H1 (cell line): ENCODE measurements around the gene RSU1. TPM values are rescaled to one million over a fixed set of nuclear protein-coding genes. Genes with fewer than 3 reads are reported as not detected.

Experiments used
- CTCF ChIA-PET: fragments of 300-600 bp; sonication (Branson Sonifier 250); formaldehyde crosslinking; loops from one replicate; lab custom pipeline; 2021; ENCODE audit not compliant: partially characterized antibody; lab: Charles Lee
- POLR2A ChIA-PET: fragments of 300-600 bp; sonication (Branson Sonifier 250); formaldehyde crosslinking; loops from one replicate; lab custom pipeline; 2021; ENCODE audit warnings: inconsistent platforms; ENCODE audit not compliant: partially characterized antibody; lab: Charles Lee
- DNase-seq, 2 experiments: peaks; one replicate each; pipeline versions ENCODE4 v3.0.0 to v3.0.0-alpha.2; 2010 to 2022; ENCODE audit warnings: low spot score in 2 of 2, low read depth in 1 of 2, mixed read lengths in 1 of 2
- FAIRE-seq: peaks from 2 replicates; lab custom pipeline; 2011; peaks lifted over from hg19 to GRCh38; lab: Jason Lieb, UNC
- H2AFZ ChIP-seq: 2 replicates; pipeline ENCODE4 v1.8.1; 2012; ENCODE audit warnings: low read length, inconsistent platforms
- H2AK5ac ChIP-seq: 2 replicates; pipeline ENCODE4 v1.6.1; 2013; ENCODE audit warnings: low read depth, low read length
- H2BK120ac ChIP-seq: replicated peaks from 2 replicates; pipeline ENCODE3; 2013; ENCODE audit warnings: low read depth, low read length, inconsistent platforms
- H2BK12ac ChIP-seq: 2 replicates; pipeline ENCODE4 v1.6.1; 2013; ENCODE audit warnings: low read depth, low read length
- H2BK15ac ChIP-seq: 2 replicates; pipeline ENCODE4 v1.6.1; 2013; ENCODE audit warnings: low read length
- H2BK20ac ChIP-seq: 2 replicates; pipeline ENCODE4 v1.6.1; 2013; ENCODE audit warnings: low read length
- H2BK5ac ChIP-seq: 2 replicates; pipeline ENCODE4 v1.6.1; 2013; ENCODE audit warnings: low read depth, low read length
- H3K14ac ChIP-seq: 2 replicates; pipeline ENCODE4 v1.6.1; 2013; ENCODE audit warnings: inconsistent platforms; ENCODE audit not compliant: insufficient read length
- H3K18ac ChIP-seq: 2 replicates; pipeline ENCODE4 v1.6.1; 2013; ENCODE audit warnings: low read length; ENCODE audit errors: extremely low read depth
- H3K23ac ChIP-seq: 2 replicates; pipeline ENCODE4 v1.6.1; 2013; ENCODE audit warnings: inconsistent platforms; ENCODE audit not compliant: insufficient read length
- H3K23me2 ChIP-seq: 2 replicates; pipeline ENCODE4 v1.6.1; 2013; ENCODE audit warnings: low read depth, low read length
- H3K27ac ChIP-seq: 2 replicates; pipeline ENCODE4 v1.6.1; 2011; ENCODE audit warnings: low read depth, low read length, inconsistent platforms
- H3K27me3 ChIP-seq, 4 experiments: replicated peaks in 1 of 4; 1 replicate in 1 of 4; 2 replicates in 3 of 4; pipeline versions ENCODE4 v1.6.1 to v1.8.1; 2011 to 2013; ENCODE audit warnings: low read length in 3 of 4, mild to moderate bottlenecking in 3 of 4, inconsistent platforms in 2 of 4, mixed read lengths in 2 of 4, moderate library complexity in 1 of 4; ENCODE audit not compliant: control insufficient read depth in 3 of 4, insufficient read depth in 3 of 4; ENCODE audit errors: extremely low read depth in 1 of 4
- H3K36me3 ChIP-seq, 4 experiments: 2 replicates each; pipeline versions ENCODE4 v1.6.1 to v1.8.1; 2011 to 2013; ENCODE audit warnings: mild to moderate bottlenecking in 4 of 4, low read length in 3 of 4, moderate library complexity in 2 of 4, control low read depth in 1 of 4, inconsistent platforms in 1 of 4; ENCODE audit not compliant: insufficient read depth in 4 of 4, control insufficient read depth in 2 of 4
- H3K4ac ChIP-seq: replicated peaks from 2 replicates; pipeline ENCODE3; 2013; ENCODE audit warnings: low read length, low read depth, mixed read lengths, inconsistent platforms; ENCODE audit not compliant: insufficient read length
- H3K4me1 ChIP-seq, 4 experiments: replicated peaks in 1 of 4; 1 replicate in 1 of 4; 2 replicates in 3 of 4; pipeline versions ENCODE4 v1.6.1 to v1.8.1; 2011 to 2013; ENCODE audit warnings: low read length in 3 of 4, inconsistent platforms in 2 of 4, mixed read lengths in 1 of 4; ENCODE audit not compliant: insufficient read depth in 4 of 4, control insufficient read depth in 3 of 4
- H3K4me2 ChIP-seq, 2 experiments: 2 replicates each; pipeline versions ENCODE4 v1.6.1 to v1.8.1; 2011 to 2013; ENCODE audit warnings: low read depth in 2 of 2, low read length in 2 of 2, control low read depth in 1 of 2, inconsistent platforms in 1 of 2, mild to moderate bottlenecking in 1 of 2; ENCODE audit not compliant: insufficient read depth in 1 of 2
- H3K4me3 ChIP-seq, 4 experiments: fragments of 200-600, 300-600 bp in 1 of 4; sonication (generic), shearing (Covaris generic), sonication (Bioruptor Twin) in 1 of 4; 2 replicates each; pipeline versions ENCODE4 v1.5.1 to v1.8.1; 2011 to 2016; ENCODE audit warnings: low read length in 4 of 4, low read depth in 3 of 4, control low read depth in 2 of 4, inconsistent platforms in 2 of 4, mild to moderate bottlenecking in 2 of 4, mixed read lengths in 1 of 4, moderate library complexity in 1 of 4; ENCODE audit not compliant: insufficient read depth in 2 of 4; ENCODE audit errors: extremely low read depth in 1 of 4
- H3K56ac ChIP-seq: replicated peaks from 2 replicates; pipeline ENCODE3; 2013; ENCODE audit warnings: low read depth, mild to moderate bottlenecking, mixed read lengths, low read length, inconsistent platforms; ENCODE audit not compliant: insufficient read length
- H3K79me1 ChIP-seq: 2 replicates; pipeline ENCODE4 v1.6.1; 2013; ENCODE audit warnings: low read depth, low read length, control low read depth
- H3K79me2 ChIP-seq, 2 experiments: 2 replicates each; pipeline versions ENCODE4 v1.6.1 to v1.8.1; 2012 to 2013; ENCODE audit warnings: low read length in 2 of 2, mild to moderate bottlenecking in 2 of 2, inconsistent platforms in 1 of 2; ENCODE audit not compliant: insufficient read depth in 2 of 2, control insufficient read depth in 1 of 2
- H3K9ac ChIP-seq, 4 experiments: replicated peaks in 1 of 4; 1 replicate in 1 of 4; 2 replicates in 3 of 4; pipeline versions ENCODE4 v1.6.1 to v1.8.1; 2011 to 2013; ENCODE audit warnings: low read depth in 3 of 4, low read length in 3 of 4, control low read depth in 2 of 4, mild to moderate bottlenecking in 2 of 4, moderate library complexity in 2 of 4, inconsistent platforms in 1 of 4; ENCODE audit errors: extremely low read depth in 1 of 4
- H3K9me3 ChIP-seq, 2 experiments: 2 replicates each; pipeline versions ENCODE4 v1.6.1 to v1.8.1; 2012 to 2013; ENCODE audit warnings: mild to moderate bottlenecking in 2 of 2, moderate library complexity in 2 of 2, control low read depth in 1 of 2, inconsistent platforms in 1 of 2, low read depth in 1 of 2, low read length in 1 of 2, mixed read lengths in 1 of 2; ENCODE audit not compliant: insufficient read depth in 2 of 2
- H4K20me1 ChIP-seq, 2 experiments: replicated peaks in 1 of 2; 2 replicates each; pipeline versions ENCODE3 to v1.8.1; 2011 to 2013; ENCODE audit warnings: inconsistent platforms in 2 of 2, low read length in 2 of 2, mild to moderate bottlenecking in 1 of 2; ENCODE audit not compliant: insufficient read depth in 2 of 2, control insufficient read depth in 1 of 2
- H4K5ac ChIP-seq: 2 replicates; pipeline ENCODE4 v1.6.1; 2013; ENCODE audit warnings: low read length, low read depth, mixed read lengths, inconsistent platforms; ENCODE audit not compliant: insufficient read length
- H4K8ac ChIP-seq: 2 replicates; pipeline ENCODE4 v1.8.0; 2013; ENCODE audit warnings: mild to moderate bottlenecking, moderate library complexity, low read length, inconsistent platforms; ENCODE audit not compliant: insufficient read depth; ENCODE audit errors: extremely low read depth
- H4K91ac ChIP-seq: replicated peaks from 2 replicates; pipeline ENCODE3; 2013; ENCODE audit warnings: low read length, mixed read lengths, inconsistent platforms; ENCODE audit not compliant: insufficient read length
- ASH2L ChIP-seq: fragments of 200-600, 300-600 bp; sonication (generic); IDR thresholded peaks from one replicate; pipeline ENCODE4 v1.7.1; 2017; ENCODE audit warnings: low read length
- JUND ChIP-seq: IDR thresholded peaks from 2 replicates; pipeline ENCODE4 v1.6.1; 2011; ENCODE audit warnings: mild to moderate bottlenecking, improper control_type of control experiment, low read length
- RAD21 ChIP-seq, 2 experiments: IDR thresholded peaks in 1 of 2; conservative IDR thresholded peaks in 1 of 2; 2 replicates each; pipeline ENCODE4 v1.6.1; 2011; ENCODE audit warnings: low read depth in 2 of 2, low read length in 2 of 2, improper control_type of control experiment in 1 of 2, inconsistent platforms in 1 of 2, mild to moderate bottlenecking in 1 of 2, moderate library complexity in 1 of 2
- WGBS, 2 experiments: shearing (Covaris generic) in 1 of 2; methylation state at CpG; one replicate each; pipeline versions ENCODE4 v1.1.6 to v1.1.7; 2013 to 2015; ENCODE audit warnings: low lambda C conversion rate in 2 of 2, mixed read lengths in 2 of 2, inconsistent platforms in 1 of 2, low coverage in 1 of 2, missing lambda C conversion rate in 1 of 2; ENCODE audit not compliant: insufficient replicate concordance in 2 of 2, insufficient coverage in 1 of 2, insufficient read length in 1 of 2; ENCODE audit errors: extremely low coverage in 1 of 2, missing lambda C conversion rate in 1 of 2; 5-methylcytosine and 5-hydroxymethylcytosine counted together
- polyA plus RNA-seq, 7 experiments: library from polyadenylated mRNA; depleted of rRNA in 3 of 7; stranded (reverse) in 5 of 7; unstranded in 2 of 7; fragments of >200 nt in 5 of 7; fragments of 200-250 nt in 2 of 7; gene quantifications; 1 replicate in 5 of 7; 2 replicates in 1 of 7; 4 replicates in 1 of 7; pipeline versions ENCODE4 v1.2.1 to v1.2.3, GENCODE V29; 2011 to 2013; ENCODE audit warnings: missing spikeins in 2 of 7, mixed read lengths in 2 of 7
- total RNA-seq: library from RNA; stranded (reverse); fragmentation: NEBNext Ultra II Directional; extraction: Animal tissue kit (Norgen Biotek cat#: 25700); gene quantifications from 2 replicates; pipeline ENCODE4 v1.2.1, GENCODE V29; 2021
- TF ChIP-seq, protein P1 (sequence below): IDR thresholded peaks from 2 replicates; pipeline ENCODE4 v1.6.1; 2012; ENCODE audit warnings: inconsistent platforms

Gene RSU1
- total and polyA plus RNA-seq, 2 of the 8 experiments (the other 6 are each of a cell fraction or from before 2014, with no cell fraction given), result 50.0 to 68.2 TPM

DNA sequence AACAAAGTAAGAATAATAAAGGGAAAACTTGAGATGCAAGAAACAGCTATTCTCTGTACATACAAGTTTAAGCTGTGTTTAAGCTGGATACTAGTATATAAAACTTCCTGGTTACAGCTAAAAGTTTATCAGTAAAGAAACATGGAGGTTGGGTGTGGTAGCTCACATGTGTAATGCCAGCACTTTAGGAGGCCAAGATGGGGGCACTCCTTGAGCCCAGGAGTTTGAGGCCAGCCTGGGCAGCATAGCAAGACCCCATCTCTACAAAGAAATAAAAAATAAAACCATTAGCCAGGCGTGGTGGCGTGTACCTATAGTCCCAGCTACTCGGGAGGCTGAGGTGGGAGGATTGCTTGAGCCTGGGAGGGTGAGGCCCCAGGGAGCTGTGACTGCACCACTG is 3.2 kb downstream of the RSU1 start:
- H3K4ac ChIP-seq, result no peak overlapping the region
- 100% methylated on average over 3 of the region's 3 CpGs; no CpG with 5 or more reads in 1 of the 2 experiments for WGBS, 2 experiments
- peaks cover 2% of the 10 kb centered on the region in 2 experiments for H4K20me1 ChIP-seq
- no peak overlapping the region for H2AK5ac ChIP-seq
- H3K9ac ChIP-seq, result no peak overlapping the region
- H3K14ac ChIP-seq, result no peak overlapping the region
- no peaks in the 10 kb centered on the region for H3K27me3 ChIP-seq
- H3K4me3 ChIP-seq, result no peak overlapping the region
- no peaks in the 10 kb centered on the region for H3K36me3 ChIP-seq
- POLR2A ChIA-PET, result no interaction called here
- CTCF ChIA-PET, result interaction anchor here (0.6 to 1.9 kb wide), 3 partner anchors 10 to 95 kb away, joined by 4 to 11 read pairs (median 5); no protein-coding TSS in a partner anchor
- H3K4me2 ChIP-seq, result no peak overlapping the region
- H2BK5ac ChIP-seq, result no peak overlapping the region
- peaks cover 0 to 3% (median 0%) of the 10 kb centered on the region in 4 experiments; a peak in 1 of 7 replicates for H3K4me1 ChIP-seq
- H3K79me2 ChIP-seq, result peaks cover 4 to 40% of the 10 kb centered on the region in 2 experiments; a peak in 2 of 4 replicates
- FAIRE-seq (no peak), DNase-seq (no peak)
- H3K27ac ChIP-seq, result no peak overlapping the region
- H3K18ac ChIP-seq, result no peak overlapping the region
- no peaks in the 10 kb centered on the region for H3K9me3 ChIP-seq
- no peak overlapping the region for H2BK12ac ChIP-seq
- no peak overlapping the region for H2BK120ac ChIP-seq
- no peak overlapping the region for H4K91ac ChIP-seq
- no peak overlapping the region for H3K23ac ChIP-seq
- H3K56ac ChIP-seq, result no peak overlapping the region
- H3K79me1 ChIP-seq, result peaks cover 5% of the 10 kb centered on the region; the same call in 1 of the 2 replicates
- H4K5ac ChIP-seq, result no peak overlapping the region
- H2AFZ ChIP-seq, result no peak overlapping the region
- H2BK20ac ChIP-seq, result no peak overlapping the region
- no peak overlapping the region for H4K8ac ChIP-seq
- H2BK15ac ChIP-seq, result no peak overlapping the region
- H3K23me2 ChIP-seq, result peaks cover 6% of the 10 kb centered on the region; the same call in 1 of the 2 replicates
- TF ChIP-seq JUND, result no peak
- no peak for TF ChIP-seq RAD21 (IDR thresholded peaks at IDR 0.05 in 1 of 2, conservative IDR thresholded peaks at IDR 0.05 in 1 of 2; ENCODE audit: low read depth in 2 of 2, low read length in 2 of 2)
- no peak for TF ChIP-seq ASH2L
- TF ChIP-seq, protein P1, sequence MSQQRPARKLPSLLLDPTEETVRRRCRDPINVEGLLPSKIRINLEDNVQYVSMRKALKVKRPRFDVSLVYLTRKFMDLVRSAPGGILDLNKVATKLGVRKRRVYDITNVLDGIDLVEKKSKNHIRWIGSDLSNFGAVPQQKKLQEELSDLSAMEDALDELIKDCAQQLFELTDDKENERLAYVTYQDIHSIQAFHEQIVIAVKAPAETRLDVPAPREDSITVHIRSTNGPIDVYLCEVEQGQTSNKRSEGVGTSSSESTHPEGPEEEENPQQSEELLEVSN, result no peak
